Ovary (tissue), 9 donors: Measurements from ENCODE around the gene ZBTB7A. TPM values are rescaled to one million over a fixed set of nuclear protein-coding genes. Genes with fewer than 3 reads are reported as not detected.
A peak's percentile ranks its signal among the peaks of the same experiment; 100 is the strongest.

Source experiments
- DNase-seq, 5 donors: peaks; one replicate each; pipeline ENCODE4 v3.0.0-alpha.2; 2019 to 2020
- H3K27ac ChIP-seq, 2 donors: fragments of 200-600 bp; one replicate each; pipeline versions ENCODE4 v1.5.1 to v1.8.0; 2019 to 2022
- H3K27me3 ChIP-seq: fragments of 200-600 bp; one replicate; pipeline ENCODE4 v1.8.0; 2022
- H3K36me3 ChIP-seq: fragments of 200-600 bp; sonication (generic); one replicate; pipeline ENCODE4 v1.5.1; 2019
- H3K4me1 ChIP-seq: one replicate; pipeline ENCODE4 v1.8.1; 2013; ENCODE audit warnings: mild to moderate bottlenecking, moderate library complexity; ENCODE audit not compliant: insufficient read depth
- H3K4me3 ChIP-seq: fragments of 200-600 bp; sonication (generic); one replicate; pipeline ENCODE4 v1.5.1; 2017
- H3K9me3 ChIP-seq, 2 donors: fragments of 200-600 bp in 1 of 2; sonication (generic) in 1 of 2; one replicate each; pipeline versions ENCODE4 v1.5.1 to v1.8.1; 2013 to 2019; ENCODE audit warnings: mild to moderate bottlenecking in 1 of 2, moderate library complexity in 1 of 2
- EP300 ChIP-seq: sonication (generic); formaldehyde crosslinking; IDR thresholded peaks from one replicate; pipeline ENCODE4 v1.6.1; 2017; ENCODE audit warnings: antibody characterized with exemption
- POLR2A ChIP-seq: fragments of 450-650 bp; IDR thresholded peaks from one replicate; pipeline ENCODE4 v1.6.1; 2017; ENCODE audit warnings: antibody characterized with exemption, mild to moderate bottlenecking, moderate library complexity
- WGBS, 3 donors: extraction: QIAGEN DNeasy Blood & Tissue Kit in 1 of 3; methylation state at CpG; one replicate each; pipeline versions ENCODE4 v1.1.5 to v1.1.7; 2013 to 2017; 5-methylcytosine and 5-hydroxymethylcytosine counted together
- intact Hi-C, 4 donors: fragments of 100-400 bp; cut with DNase I; formaldehyde crosslinking; loops; one replicate each; pipeline versions ENCODE4 v1.11.0 to v1.15.1; 2022 to 2023
- polyA plus RNA-seq, 2 donors: library from polyadenylated mRNA; stranded (reverse); fragments of 200-250 nt in 1 of 2; fragments of 350-450 nt in 1 of 2; fragmentation: Illumina TruSeq in 1 of 2; extraction: RNeasy Lipid Tissue Mini Kit (QIAGEN cat#74804) in 1 of 2; gene quantifications; one replicate each; pipeline ENCODE4 v1.2.3, GENCODE V29; 2013 to 2014
- total RNA-seq, 7 donors: library from RNA; depleted of rRNA in 2 of 7; stranded (reverse); fragments of >200 nt in 2 of 7; fragmentation: NEBNext Ultra II Directional in 3 of 7; extraction: Animal tissue kit (Norgen Biotek cat#: 25700) in 3 of 7; gene quantifications; one replicate each; pipeline versions ENCODE4 v1.1.0 to v1.2.4, GENCODE V29; 2016 to 2023
- TF ChIP-seq, protein P1 (sequence below), 3 donors: fragments of 450-650 bp in 2 of 3; fragments of 200-600 bp in 1 of 3; IDR thresholded peaks; one replicate each; pipeline versions ENCODE4 v1.5.1 to v1.8.0; 2016 to 2022; ENCODE audit warnings: antibody characterized with exemption in 3 of 3, mild to moderate bottlenecking in 1 of 3
- donor health status: DM: no; HTN: no; CAD: no; lungs with moderate emphysema.
- donor health status: DM: no; HTN: no; CAD: no.
- donor health status: Bipolar disorder and iron deficiency.
- donor health status: DM: yes; HTN: yes; CAD: no.
- donor health status: DM: no; HTN: no; CAD: no.
- donor health status: DM: yes; HTN: yes; CAD: no.

The ZBTB7A gene
- total and polyA plus RNA-seq, 9 donors: 9.1 to 56.4 (median 38.5) TPM

- no peaks in the 10 kb centered on the region for H3K36me3 ChIP-seq
- TF ChIP-seq EP300: no peak
- no peak for TF ChIP-seq POLR2A
- TF ChIP-seq, protein P1, sequence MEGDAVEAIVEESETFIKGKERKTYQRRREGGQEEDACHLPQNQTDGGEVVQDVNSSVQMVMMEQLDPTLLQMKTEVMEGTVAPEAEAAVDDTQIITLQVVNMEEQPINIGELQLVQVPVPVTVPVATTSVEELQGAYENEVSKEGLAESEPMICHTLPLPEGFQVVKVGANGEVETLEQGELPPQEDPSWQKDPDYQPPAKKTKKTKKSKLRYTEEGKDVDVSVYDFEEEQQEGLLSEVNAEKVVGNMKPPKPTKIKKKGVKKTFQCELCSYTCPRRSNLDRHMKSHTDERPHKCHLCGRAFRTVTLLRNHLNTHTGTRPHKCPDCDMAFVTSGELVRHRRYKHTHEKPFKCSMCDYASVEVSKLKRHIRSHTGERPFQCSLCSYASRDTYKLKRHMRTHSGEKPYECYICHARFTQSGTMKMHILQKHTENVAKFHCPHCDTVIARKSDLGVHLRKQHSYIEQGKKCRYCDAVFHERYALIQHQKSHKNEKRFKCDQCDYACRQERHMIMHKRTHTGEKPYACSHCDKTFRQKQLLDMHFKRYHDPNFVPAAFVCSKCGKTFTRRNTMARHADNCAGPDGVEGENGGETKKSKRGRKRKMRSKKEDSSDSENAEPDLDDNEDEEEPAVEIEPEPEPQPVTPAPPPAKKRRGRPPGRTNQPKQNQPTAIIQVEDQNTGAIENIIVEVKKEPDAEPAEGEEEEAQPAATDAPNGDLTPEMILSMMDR (IDR thresholded peaks at IDR 0.05): no peak
- WGBS, 3 donors: 89 to 93% (median 92%) methylated on average over 19 to 25 of the region's 25 CpGs
- no peaks in the 10 kb centered on the region for H3K9me3 ChIP-seq
- H3K27ac ChIP-seq: no peak overlapping the region
- H3K4me3 ChIP-seq: no peak overlapping the region
- intact Hi-C loops: no loop called here
- no peaks in the 10 kb centered on the region for H3K27me3 ChIP-seq
- H3K4me1 ChIP-seq: peaks cover 7% of the 10 kb centered on the region
- no peak for DNase-seq
Measured at GRCh38 chr19:4036576-4037300, 30.0 kb downstream of the ZBTB7A start.

DNA sequence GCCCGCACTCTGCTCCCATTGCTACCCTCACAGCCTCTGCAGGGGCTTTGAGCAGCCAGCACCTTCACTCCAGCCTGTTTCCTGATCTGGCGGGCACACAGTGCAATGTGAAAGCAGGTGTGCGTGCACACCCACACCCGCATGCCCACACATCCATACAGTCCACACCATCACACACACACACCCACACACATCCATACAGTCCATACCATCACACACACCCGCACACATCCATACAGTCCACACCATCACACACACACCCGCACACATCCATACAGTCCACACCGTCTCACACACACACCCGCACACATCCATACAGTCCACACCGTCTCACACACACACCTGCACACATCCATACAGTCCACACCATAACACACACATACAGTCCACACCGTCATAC, 31.1 kb downstream of the ZBTB7A start:
- H3K9me3 ChIP-seq: no peaks in the 10 kb centered on the region
- H3K27me3 ChIP-seq: no peaks in the 10 kb centered on the region
- no peak overlapping the region for H3K27ac ChIP-seq
- H3K36me3 ChIP-seq: no peaks in the 10 kb centered on the region
- TF ChIP-seq EP300 (no peak), POLR2A (no peak)
- TF ChIP-seq, protein P1 (IDR thresholded peaks at IDR 0.05): no peak
- WGBS, 3 donors: 78 to 89% (median 88%) methylated on average over 10 of the region's 10 CpGs
- H3K4me1 ChIP-seq: peaks cover 7% of the 10 kb centered on the region
- intact Hi-C loops: no loop called here
- no peak overlapping the region for H3K4me3 ChIP-seq
- DNase-seq: no peak

GRCh38 chr19:4035018-4035566, 31.6 kb downstream of the ZBTB7A start:
- intact Hi-C loops: no loop called here
- H3K27me3 ChIP-seq: no peaks in the 10 kb centered on the region
- no peak for TF ChIP-seq EP300
- TF ChIP-seq, protein P1 (IDR thresholded peaks at IDR 0.05): no peak
- no peak for TF ChIP-seq POLR2A
- no peak overlapping the region for H3K4me3 ChIP-seq
- no peak for DNase-seq
- 85 to 88% (median 88%) methylated on average over 18 to 19 of the region's 19 CpGs for WGBS, 3 donors
- H3K9me3 ChIP-seq: no peaks in the 10 kb centered on the region
- H3K36me3 ChIP-seq: no peaks in the 10 kb centered on the region
- no peak overlapping the region for H3K27ac ChIP-seq
- H3K4me1 ChIP-seq: peaks cover 7% of the 10 kb centered on the region

DNA sequence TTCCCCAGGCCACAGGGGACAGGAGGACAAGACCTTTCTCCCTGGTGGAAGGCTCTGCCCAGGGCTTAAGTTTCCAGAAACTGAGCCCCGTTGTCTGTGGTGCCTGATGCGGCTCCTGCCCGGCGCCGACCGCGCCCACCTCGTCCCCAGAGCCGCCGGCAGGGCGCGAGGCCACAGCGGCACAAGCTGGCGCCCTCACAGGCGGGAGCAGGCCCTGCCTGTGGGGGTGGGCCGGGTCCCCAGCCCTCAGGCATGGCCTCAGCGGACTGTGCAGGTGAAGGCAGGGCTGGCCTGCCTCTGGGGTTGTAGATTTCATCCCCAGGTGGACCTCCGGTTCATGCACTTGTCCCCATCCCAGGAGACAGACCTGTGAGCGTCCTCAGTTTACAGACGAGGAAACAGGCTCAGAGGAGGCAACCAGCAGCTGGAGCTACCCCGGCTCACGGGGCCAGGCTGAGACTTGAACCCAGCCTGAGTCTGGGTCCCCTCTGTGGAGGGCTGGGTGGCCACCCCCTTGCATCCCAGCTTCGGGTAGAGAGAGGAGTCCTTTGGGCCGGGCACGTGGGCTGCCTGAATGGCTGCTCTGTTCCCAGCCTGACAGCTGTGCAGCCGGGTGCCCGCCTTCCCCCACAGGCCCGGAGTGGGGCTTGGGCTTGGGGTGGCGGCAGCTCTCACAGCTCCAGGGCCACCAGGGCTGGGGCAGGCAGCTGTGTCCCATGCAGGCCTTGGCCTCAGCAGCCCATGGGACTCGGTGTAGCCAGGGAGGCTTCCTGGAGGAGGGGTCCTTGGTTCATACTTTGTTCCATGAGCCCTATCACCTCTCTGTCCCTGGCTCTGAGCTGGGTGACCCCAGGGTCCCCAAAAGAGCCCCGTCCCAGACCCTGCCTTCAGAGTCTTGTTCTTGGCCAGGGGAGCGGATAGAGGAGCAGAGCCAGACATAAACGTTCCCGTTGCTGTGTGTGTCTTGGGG, 32.4 kb downstream of the ZBTB7A start:
- TF ChIP-seq, protein P1 (IDR thresholded peaks at IDR 0.05): no peak
- no peak for TF ChIP-seq POLR2A
- WGBS, 3 donors: 82 to 87% (median 82%) methylated on average over 32 to 34 of the region's 34 CpGs
- H3K9me3 ChIP-seq: no peaks in the 10 kb centered on the region
- H3K36me3 ChIP-seq: no peaks in the 10 kb centered on the region
- peak overlapping the region in 1 of 2 donors; percentile 12 for H3K27ac ChIP-seq
- no peak overlapping the region for H3K4me3 ChIP-seq
- intact Hi-C loops: no loop called here
- H3K4me1 ChIP-seq: peaks cover 7% of the 10 kb centered on the region
- DNase-seq: no peak
- no peaks in the 10 kb centered on the region for H3K27me3 ChIP-seq
